Liver (tissue), 3 donors: ENCODE data around the gene TEDC2.

Experiments
- TAF1 ChIP-seq: conservative IDR thresholded peaks from 2 replicates; pipeline ENCODE4 v1.6.1; 2016; ENCODE audit warnings: antibody characterized with exemption, mild to moderate bottlenecking
- YY1 ChIP-seq: IDR thresholded peaks from 2 replicates; pipeline ENCODE4 v1.6.1; 2016; ENCODE audit warnings: antibody characterized with exemption, mild to moderate bottlenecking
- TF ChIP-seq, protein P1 (sequence below): IDR thresholded peaks from 2 replicates; pipeline ENCODE4 v1.6.1; 2016; ENCODE audit warnings: antibody characterized with exemption
- TF ChIP-seq, protein P2 (sequence below): fragments of 150-350 bp; IDR thresholded peaks from 2 replicates; pipeline ENCODE4 v1.5.1; 2017; ENCODE audit warnings: improper control_type of control experiment, low read depth, low read length; ENCODE audit not compliant: missing input control
- donor health status: healthy.
- donor health status: healthy.

DNA sequence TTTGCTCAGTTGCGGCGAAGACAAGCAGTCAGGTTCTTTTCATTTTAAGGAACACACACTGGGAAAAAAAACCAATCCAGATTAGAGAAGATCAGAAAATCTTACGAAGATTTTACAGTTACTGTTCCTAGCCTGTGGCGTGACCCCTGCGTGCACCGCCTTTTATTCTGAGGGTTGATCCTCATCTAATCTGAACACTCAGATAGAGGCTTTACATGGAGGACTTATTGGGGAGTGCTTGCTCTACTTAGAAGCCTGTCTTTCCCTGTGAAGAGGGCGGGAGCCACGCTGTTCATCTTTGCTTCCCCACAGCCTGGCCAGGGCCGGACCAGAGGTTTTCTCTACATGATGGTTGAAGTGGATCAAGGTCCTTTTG is 16.4 kb downstream of the TEDC2 start:
- TF ChIP-seq, protein P1, sequence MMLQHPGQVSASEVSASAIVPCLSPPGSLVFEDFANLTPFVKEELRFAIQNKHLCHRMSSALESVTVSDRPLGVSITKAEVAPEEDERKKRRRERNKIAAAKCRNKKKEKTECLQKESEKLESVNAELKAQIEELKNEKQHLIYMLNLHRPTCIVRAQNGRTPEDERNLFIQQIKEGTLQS = no peak
- TF ChIP-seq, protein P2, sequence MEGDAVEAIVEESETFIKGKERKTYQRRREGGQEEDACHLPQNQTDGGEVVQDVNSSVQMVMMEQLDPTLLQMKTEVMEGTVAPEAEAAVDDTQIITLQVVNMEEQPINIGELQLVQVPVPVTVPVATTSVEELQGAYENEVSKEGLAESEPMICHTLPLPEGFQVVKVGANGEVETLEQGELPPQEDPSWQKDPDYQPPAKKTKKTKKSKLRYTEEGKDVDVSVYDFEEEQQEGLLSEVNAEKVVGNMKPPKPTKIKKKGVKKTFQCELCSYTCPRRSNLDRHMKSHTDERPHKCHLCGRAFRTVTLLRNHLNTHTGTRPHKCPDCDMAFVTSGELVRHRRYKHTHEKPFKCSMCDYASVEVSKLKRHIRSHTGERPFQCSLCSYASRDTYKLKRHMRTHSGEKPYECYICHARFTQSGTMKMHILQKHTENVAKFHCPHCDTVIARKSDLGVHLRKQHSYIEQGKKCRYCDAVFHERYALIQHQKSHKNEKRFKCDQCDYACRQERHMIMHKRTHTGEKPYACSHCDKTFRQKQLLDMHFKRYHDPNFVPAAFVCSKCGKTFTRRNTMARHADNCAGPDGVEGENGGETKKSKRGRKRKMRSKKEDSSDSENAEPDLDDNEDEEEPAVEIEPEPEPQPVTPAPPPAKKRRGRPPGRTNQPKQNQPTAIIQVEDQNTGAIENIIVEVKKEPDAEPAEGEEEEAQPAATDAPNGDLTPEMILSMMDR = no peak
- TF ChIP-seq YY1 (no peak), TAF1 (no peak)
